Trophoblast cell (in vitro differentiated cells and primary cell): Measurements from ENCODE around the gene GABRR1. TPM values are rescaled to one million over a fixed set of nuclear protein-coding genes. Genes with fewer than 3 reads are reported as not detected.

ENCODE experiments used
- DNase-seq, 2 donors: peaks; one replicate each; pipeline ENCODE4 v3.0.0-alpha.2; 2016
- H2AFZ ChIP-seq: 2 replicates; pipeline ENCODE4 v1.6.1; 2013; ENCODE audit warnings: low read length, moderate library complexity, mild to moderate bottlenecking; ENCODE audit not compliant: insufficient read depth, poor library complexity
- H2AK5ac ChIP-seq: 2 replicates; pipeline ENCODE4 v1.6.1; 2013; ENCODE audit warnings: mild to moderate bottlenecking, low read length
- H2BK120ac ChIP-seq: 2 replicates; pipeline ENCODE4 v1.6.1; 2013; ENCODE audit warnings: low read length, mild to moderate bottlenecking, moderate library complexity; ENCODE audit not compliant: insufficient read depth, poor library complexity
- H2BK12ac ChIP-seq: 2 replicates; pipeline ENCODE4 v1.6.1; 2013; ENCODE audit warnings: mild to moderate bottlenecking, low read length, moderate library complexity
- H2BK5ac ChIP-seq: 2 replicates; pipeline ENCODE4 v1.6.1; 2013; ENCODE audit warnings: low read length, low read depth, moderate library complexity, mild to moderate bottlenecking; ENCODE audit not compliant: poor library complexity
- H3K14ac ChIP-seq: 2 replicates; pipeline ENCODE4 v1.6.1; 2013; ENCODE audit warnings: mild to moderate bottlenecking, low read length
- H3K18ac ChIP-seq: 2 replicates; pipeline ENCODE4 v1.6.1; 2013; ENCODE audit warnings: mild to moderate bottlenecking, low read length
- H3K23ac ChIP-seq: 2 replicates; pipeline ENCODE4 v1.6.1; 2013; ENCODE audit warnings: low read length
- H3K27ac ChIP-seq: 2 replicates; pipeline ENCODE4 v1.5.1; 2013; ENCODE audit warnings: low read depth, mild to moderate bottlenecking, inconsistent platforms, low read length, moderate library complexity
- H3K27me3 ChIP-seq: 2 replicates; pipeline ENCODE4 v1.6.1; 2013; ENCODE audit warnings: inconsistent platforms, mild to moderate bottlenecking, low read length, moderate library complexity; ENCODE audit not compliant: insufficient read depth
- H3K36me3 ChIP-seq, 2 experiments: 1 replicate in 1 of 2; 2 replicates in 1 of 2; pipeline ENCODE4 v1.6.1; 2013; ENCODE audit warnings: low read length in 2 of 2, mild to moderate bottlenecking in 2 of 2, moderate library complexity in 1 of 2; ENCODE audit not compliant: insufficient read depth in 2 of 2, control insufficient read depth in 1 of 2
- H3K4ac ChIP-seq: 2 replicates; pipeline ENCODE4 v1.6.1; 2013; ENCODE audit warnings: low read depth, mild to moderate bottlenecking, low read length, moderate library complexity
- H3K4me1 ChIP-seq, 2 experiments: 1 replicate in 1 of 2; 2 replicates in 1 of 2; pipeline ENCODE4 v1.6.1; 2013; ENCODE audit warnings: low read length in 2 of 2, mild to moderate bottlenecking in 2 of 2, moderate library complexity in 1 of 2; ENCODE audit not compliant: insufficient read depth in 2 of 2, control insufficient read depth in 1 of 2
- H3K4me2 ChIP-seq: 2 replicates; pipeline ENCODE4 v1.6.1; 2013; ENCODE audit warnings: inconsistent platforms, mild to moderate bottlenecking, low read length, moderate library complexity
- H3K4me3 ChIP-seq: 2 replicates; pipeline ENCODE4 v1.5.1; 2013; ENCODE audit warnings: mild to moderate bottlenecking, low read depth, low read length, inconsistent platforms
- H3K79me1 ChIP-seq: one replicate; pipeline ENCODE4 v1.6.1; 2013; ENCODE audit warnings: low read length
- H3K79me2 ChIP-seq: 2 replicates; pipeline ENCODE4 v1.6.1; 2013; ENCODE audit warnings: low read length, mild to moderate bottlenecking; ENCODE audit not compliant: control insufficient read depth, insufficient read depth, poor library complexity
- H3K9ac ChIP-seq: 2 replicates; pipeline ENCODE4 v1.6.1; 2013; ENCODE audit warnings: mild to moderate bottlenecking, low read length
- H3K9me3 ChIP-seq: 2 replicates; pipeline ENCODE4 v1.6.1; 2013; ENCODE audit warnings: low read depth, mild to moderate bottlenecking, control low read depth, inconsistent platforms, low read length; ENCODE audit not compliant: insufficient read depth
- H4K12ac ChIP-seq: 2 replicates; pipeline ENCODE4 v1.6.1; 2013; ENCODE audit warnings: low read depth, mild to moderate bottlenecking, low read length, moderate library complexity
- H4K8ac ChIP-seq: 2 replicates; pipeline ENCODE4 v1.6.1; 2013; ENCODE audit warnings: low read depth, mild to moderate bottlenecking, low read length, moderate library complexity
- H4K91ac ChIP-seq: one replicate; pipeline ENCODE4 v1.6.1; 2013; ENCODE audit warnings: low read depth, mild to moderate bottlenecking, low read length, moderate library complexity
- WGBS: extraction: QIAGEN DNeasy Blood & Tissue Kit; methylation state at CpG from one replicate; pipeline ENCODE4 v1.1.7; 2013; ENCODE audit warnings: missing lambda C conversion rate; ENCODE audit not compliant: insufficient read length, insufficient coverage; ENCODE audit errors: extremely low coverage; 5-methylcytosine and 5-hydroxymethylcytosine counted together
- polyA plus RNA-seq: library from polyadenylated mRNA; stranded (reverse); fragments of 200-250 nt; gene quantifications from 2 replicates; pipeline ENCODE4 v1.2.3, GENCODE V29; 2013

The GABRR1 gene
- 0.03 TPM in 2 replicates for polyA plus RNA-seq

GRCh38 chr6:89217299-89217910 lies at the start of gene GABRR1:
Gene GABRR1, minus strand, starts transcription at chr6:89217358. Its CDS starts 36 bp downstream, at chr6:89217322.
- no CpG with 5 or more reads among the region's 10 CpGs for WGBS
- no peak within 1 kb of the TSS for H3K4me3 ChIP-seq
- no peaks in the 10 kb centered on the region for H3K79me2 ChIP-seq

GRCh38 chr6:89264296-89264695 lies 47.1 kb upstream of the GABRR1 start:
- H2AK5ac ChIP-seq = no peak overlapping the region
- no peak for DNase-seq
- H4K91ac ChIP-seq = no peak overlapping the region
- H3K79me2 ChIP-seq = no peaks in the 10 kb centered on the region
- no peak overlapping the region for H4K8ac ChIP-seq
- H2BK12ac ChIP-seq = no peak overlapping the region
- no peak overlapping the region for H3K4me2 ChIP-seq
- no CpG with 5 or more reads among the region's 20 CpGs for WGBS
- H3K27ac ChIP-seq = no peak overlapping the region
- H3K14ac ChIP-seq = no peak overlapping the region
- no peaks in the 10 kb centered on the region for H3K79me1 ChIP-seq
- H3K27me3 ChIP-seq = no peaks in the 10 kb centered on the region
- H3K9me3 ChIP-seq = no peaks in the 10 kb centered on the region
- no peak overlapping the region for H3K4ac ChIP-seq
- H4K12ac ChIP-seq = no peak overlapping the region
- no peak overlapping the region for H3K18ac ChIP-seq
- H2BK5ac ChIP-seq = no peak overlapping the region
- no peak overlapping the region for H3K9ac ChIP-seq
- no peak overlapping the region for H2AFZ ChIP-seq
- H3K36me3 ChIP-seq = no peaks in the 10 kb centered on the region
- H3K4me1 ChIP-seq = no peaks in the 10 kb centered on the region
- H3K23ac ChIP-seq = no peak overlapping the region
- no peak overlapping the region for H3K4me3 ChIP-seq
- no peak overlapping the region for H2BK120ac ChIP-seq

More at GRCh38 chr6:89217299-89217910, at the start of gene GABRR1:
- Histone ChIP-seq H4K8ac (no peak within 1 kb of the TSS), H2AK5ac (no peak within 1 kb of the TSS), H4K12ac (no peak within 1 kb of the TSS), H3K27me3 (no peaks in the 10 kb centered on the region), H3K23ac (no peak within 1 kb of the TSS), H2BK120ac (no peak within 1 kb of the TSS), H4K91ac (no peak within 1 kb of the TSS), H3K4me1 (no peaks in the 10 kb centered on the region), H2AFZ (no peak within 1 kb of the TSS), H3K9me3 (no peaks in the 10 kb centered on the region), H3K14ac (no peak within 1 kb of the TSS), H3K36me3 (no peaks in the 10 kb centered on the region), H3K9ac (no peak within 1 kb of the TSS), H3K79me1 (no peaks in the 10 kb centered on the region), H2BK12ac (no peak within 1 kb of the TSS), H3K27ac (no peak within 1 kb of the TSS), H2BK5ac (no peak within 1 kb of the TSS), H3K18ac (no peak within 1 kb of the TSS), H3K4ac (no peak within 1 kb of the TSS), H3K4me2 (no peak within 1 kb of the TSS)
- DNase-seq = no peak

- no peak overlapping the region for H2AFZ ChIP-seq
- H4K8ac ChIP-seq = no peak overlapping the region
- H3K4ac ChIP-seq = no peak overlapping the region
- H2BK5ac ChIP-seq = no peak overlapping the region
- no peaks in the 10 kb centered on the region for H3K36me3 ChIP-seq
- no peak overlapping the region for H3K9ac ChIP-seq
- no peak overlapping the region for H3K4me3 ChIP-seq
- no peak overlapping the region for H2AK5ac ChIP-seq
- DNase-seq = no peak
- no peak overlapping the region for H2BK120ac ChIP-seq
- H3K18ac ChIP-seq = no peak overlapping the region
- no peak overlapping the region for H4K91ac ChIP-seq
- no peak overlapping the region for H4K12ac ChIP-seq
- WGBS = no CpG with 5 or more reads among the region's 5 CpGs
- no peaks in the 10 kb centered on the region for H3K79me1 ChIP-seq
- H3K9me3 ChIP-seq = peaks cover 2% of the 10 kb centered on the region
- H3K4me1 ChIP-seq = no peaks in the 10 kb centered on the region
- no peak overlapping the region for H3K27ac ChIP-seq
- H3K23ac ChIP-seq = no peak overlapping the region
- H3K79me2 ChIP-seq = no peaks in the 10 kb centered on the region
- no peaks in the 10 kb centered on the region for H3K27me3 ChIP-seq
- no peak overlapping the region for H2BK12ac ChIP-seq
- H3K4me2 ChIP-seq = no peak overlapping the region
- no peak overlapping the region for H3K14ac ChIP-seq
Measured at GRCh38 chr6:89260832-89261231, 43.7 kb upstream of the GABRR1 start.

DNA sequence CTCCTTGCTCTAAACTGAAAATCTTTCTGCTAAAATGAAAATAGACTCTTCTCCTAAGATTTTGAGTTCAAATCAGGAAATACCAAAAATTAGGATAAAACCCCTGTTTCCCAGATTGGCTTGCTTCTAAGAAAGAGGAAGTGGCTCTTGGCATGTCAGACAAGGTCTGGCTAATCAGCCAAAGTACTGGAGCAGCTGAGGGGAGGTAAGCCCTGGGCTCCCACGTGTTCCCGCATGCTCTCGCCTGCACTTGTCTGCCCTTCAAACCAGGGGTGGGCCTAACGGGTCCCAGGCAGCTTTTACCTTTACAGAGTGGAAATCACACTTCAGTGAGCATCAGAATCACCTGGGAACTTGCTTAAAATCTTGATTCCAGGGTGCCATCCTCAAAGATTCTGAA lies 43.2 kb upstream of the GABRR1 start:
- Histone ChIP-seq H3K27ac (no peak overlapping the region), H4K12ac (no peak overlapping the region), H2BK120ac (no peak overlapping the region), H2BK5ac (no peak overlapping the region), H3K36me3 (no peaks in the 10 kb centered on the region), H3K4me3 (no peak overlapping the region), H3K4ac (no peak overlapping the region), H3K9ac (no peak overlapping the region), H2AK5ac (no peak overlapping the region), H2AFZ (no peak overlapping the region), H4K91ac (no peak overlapping the region), H3K9me3 (peaks cover 2% of the 10 kb centered on the region), H3K23ac (no peak overlapping the region), H3K27me3 (no peaks in the 10 kb centered on the region), H4K8ac (no peak overlapping the region), H3K4me1 (no peaks in the 10 kb centered on the region), H3K79me2 (no peaks in the 10 kb centered on the region), H3K14ac (no peak overlapping the region), H2BK12ac (no peak overlapping the region), H3K4me2 (no peak overlapping the region), H3K79me1 (no peaks in the 10 kb centered on the region), H3K18ac (no peak overlapping the region)
- WGBS = no CpG with 5 or more reads among the region's 4 CpGs
- no peak for DNase-seq
